NK-92 (cell line): Measurements from ENCODE around the gene ULBP2.
"Not testable (repeated sequence)": the region's sequence is repeated elsewhere in the genome, so short reads cannot be mapped to it uniquely, and the experiment has no call there.

Experiments used
- DNase-seq: peaks from one replicate; lab custom pipeline; 2025; ENCODE audit not compliant: unreplicated experiment; lab: John Stamatoyannopoulos, UW

The ULBP2 gene

GRCh38 chr6:149925974-149926777 lies 15.6 kb upstream of the ULBP2 start:
- no peak for DNase-seq

- not testable (repeated sequence) for DNase-seq
Observed at GRCh38 chr6:149927025-149927424, 14.8 kb upstream of the ULBP2 start.

- no peak for DNase-seq
Observed at GRCh38 chr6:149929422-149929821, 12.4 kb upstream of the ULBP2 start.

- DNase-seq: no peak
Observed at GRCh38 chr6:149931501-149931900, 10.3 kb upstream of the ULBP2 start.

- DNase-seq: no peak
Observed at GRCh38 chr6:149933036-149933435, 8.8 kb upstream of the ULBP2 start.

- DNase-seq: no peak
Observed at GRCh38 chr6:149933461-149933860, 8.4 kb upstream of the ULBP2 start.

- DNase-seq: no peak
Observed at GRCh38 chr6:149934249-149935156, 7.3 kb upstream of the ULBP2 start.

- DNase-seq: no peak
Observed at GRCh38 chr6:149935246-149935645, 6.6 kb upstream of the ULBP2 start.

- no peak for DNase-seq
Observed at GRCh38 chr6:149935668-149936067, 6.1 kb upstream of the ULBP2 start.

GRCh38 chr6:149936743-149937142 lies 5.1 kb upstream of the ULBP2 start:
- DNase-seq: no peak

- not testable (repeated sequence) for DNase-seq
Observed at GRCh38 chr6:149938013-149938570, 3.7 kb upstream of the ULBP2 start.

- DNase-seq: no peak
Observed at GRCh38 chr6:149938571-149939355, 3.1 kb upstream of the ULBP2 start.

- no peak for DNase-seq
Observed at GRCh38 chr6:149939356-149939648, 2.5 kb upstream of the ULBP2 start.

GRCh38 chr6:149939909-149940671 lies 1.7 kb upstream of the ULBP2 start:
- no peak for DNase-seq

GRCh38 chr6:149940672-149940982 lies 1.2 kb upstream of the ULBP2 start:
- DNase-seq: no peak

- DNase-seq: no peak
Observed at GRCh38 chr6:149942461-149942829, 631 bp downstream of the ULBP2 start.

- not testable (repeated sequence) for DNase-seq
Observed at GRCh38 chr6:149943321-149943720, 1.5 kb downstream of the ULBP2 start.

GRCh38 chr6:149945276-149945675 lies 3.5 kb downstream of the ULBP2 start:
- not testable (repeated sequence) for DNase-seq

- DNase-seq: not testable (repeated sequence)
Observed at GRCh38 chr6:149946631-149947030, 4.8 kb downstream of the ULBP2 start.

- not testable (repeated sequence) for DNase-seq
Observed at GRCh38 chr6:149947533-149947932, 5.7 kb downstream of the ULBP2 start.

- DNase-seq: no peak
Observed at GRCh38 chr6:149948011-149948410, 6.2 kb downstream of the ULBP2 start.
